Sigmoid colon (tissue), 3 donors: Measurements from ENCODE around the gene ZNF30.

Source experiments
- CTCF ChIP-seq, 4 experiments: fragments of 450-650 bp in 3 of 4; fragments of 200-600 bp in 1 of 4; IDR thresholded peaks; one replicate each; pipeline ENCODE4 v1.5.1; 2016 to 2019; ENCODE audit warnings: antibody characterized with exemption in 4 of 4, mild to moderate bottlenecking in 3 of 4, moderate library complexity in 2 of 4
- POLR2A ChIP-seq, 2 donors: fragments of 450-650 bp; IDR thresholded peaks; one replicate each; pipeline ENCODE4 v1.6.1; 2016; ENCODE audit warnings: antibody characterized with exemption in 2 of 2, mild to moderate bottlenecking in 2 of 2, moderate library complexity in 2 of 2

- TF ChIP-seq CTCF (IDR thresholded peaks at IDR 0.05) (no peak), POLR2A (IDR thresholded peaks at IDR 0.05) (no peak)
These were observed 21.8 kb upstream of the ZNF30 start for GRCh38 chr19:34904664-34905527.
